ENCODE results near the gene MFSD6. TPM values are rescaled to one million over a fixed set of nuclear protein-coding genes. Genes with fewer than 3 reads are reported as not detected.
A peak's percentile ranks its signal among the peaks of the same experiment; 100 is the strongest.
"Not testable (repeated sequence)": the region's sequence is repeated elsewhere in the genome, so short reads cannot be mapped to it uniquely, and the experiment has no call there.

MFSD6 gene
- total RNA-seq, 4 donors from 2014 or later: 87.1 to 96.6 (median 92.4) TPM

DNA sequence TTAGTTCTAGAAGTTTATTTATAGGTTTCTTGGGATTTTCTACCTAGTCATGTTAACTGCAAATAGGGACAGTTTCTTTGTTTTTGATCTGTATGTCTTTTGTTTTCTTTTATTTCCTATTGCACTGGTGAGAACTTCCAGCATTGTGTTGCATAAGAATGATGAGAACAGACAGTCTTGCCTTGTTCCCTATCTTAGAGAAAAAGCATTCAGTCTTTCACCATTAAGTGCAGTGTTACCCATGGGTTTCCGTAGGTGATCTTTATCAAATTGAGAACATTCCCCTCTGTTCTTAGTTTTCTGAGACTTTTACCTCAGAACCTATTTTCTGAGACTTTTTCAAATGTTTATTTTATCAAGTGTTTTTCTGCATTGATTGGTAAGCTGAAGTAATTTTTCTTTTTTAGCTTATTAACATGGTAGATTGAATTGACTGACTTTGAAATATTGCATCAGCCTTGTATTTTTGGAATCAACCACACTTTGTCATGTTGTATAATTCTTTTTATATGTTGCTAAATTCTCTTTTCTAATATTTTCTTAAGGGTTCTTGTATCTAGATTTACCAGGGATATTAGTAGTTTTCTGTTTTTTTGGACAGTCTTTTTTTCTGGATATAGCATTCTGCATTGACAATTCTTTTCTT lies 17.2 kb downstream of the MFSD6 start:
- Histone ChIP-seq H3K27ac (no peak overlapping the region), H3K36me3 (peaks cover 0 to 18% (median 0%) of the 10 kb centered on the region in 3 donors), H3K9me3 (peaks cover 0 to 9% (median 0%) of the 10 kb centered on the region in 4 donors), H3K4me1 (peaks cover 0 to 13% (median 0%) of the 10 kb centered on the region in 4 donors), H3K27me3 (no peaks in the 10 kb centered on the region), H3K4me3 (no peak overlapping the region)
- 80 to 87% methylated on average over 1 of the region's 1 CpG for WGBS, 2 donors
- TF ChIP-seq EP300 (IDR thresholded peaks at IDR 0.05) (no peak), POLR2A (IDR thresholded peaks at IDR 0.05) (no peak)
- TF ChIP-seq, protein P1, sequence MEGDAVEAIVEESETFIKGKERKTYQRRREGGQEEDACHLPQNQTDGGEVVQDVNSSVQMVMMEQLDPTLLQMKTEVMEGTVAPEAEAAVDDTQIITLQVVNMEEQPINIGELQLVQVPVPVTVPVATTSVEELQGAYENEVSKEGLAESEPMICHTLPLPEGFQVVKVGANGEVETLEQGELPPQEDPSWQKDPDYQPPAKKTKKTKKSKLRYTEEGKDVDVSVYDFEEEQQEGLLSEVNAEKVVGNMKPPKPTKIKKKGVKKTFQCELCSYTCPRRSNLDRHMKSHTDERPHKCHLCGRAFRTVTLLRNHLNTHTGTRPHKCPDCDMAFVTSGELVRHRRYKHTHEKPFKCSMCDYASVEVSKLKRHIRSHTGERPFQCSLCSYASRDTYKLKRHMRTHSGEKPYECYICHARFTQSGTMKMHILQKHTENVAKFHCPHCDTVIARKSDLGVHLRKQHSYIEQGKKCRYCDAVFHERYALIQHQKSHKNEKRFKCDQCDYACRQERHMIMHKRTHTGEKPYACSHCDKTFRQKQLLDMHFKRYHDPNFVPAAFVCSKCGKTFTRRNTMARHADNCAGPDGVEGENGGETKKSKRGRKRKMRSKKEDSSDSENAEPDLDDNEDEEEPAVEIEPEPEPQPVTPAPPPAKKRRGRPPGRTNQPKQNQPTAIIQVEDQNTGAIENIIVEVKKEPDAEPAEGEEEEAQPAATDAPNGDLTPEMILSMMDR (IDR thresholded peaks at IDR 0.05): no peak
- DNase-seq (ENCODE audit: low spot score in 2 of 2): no peak

DNA sequence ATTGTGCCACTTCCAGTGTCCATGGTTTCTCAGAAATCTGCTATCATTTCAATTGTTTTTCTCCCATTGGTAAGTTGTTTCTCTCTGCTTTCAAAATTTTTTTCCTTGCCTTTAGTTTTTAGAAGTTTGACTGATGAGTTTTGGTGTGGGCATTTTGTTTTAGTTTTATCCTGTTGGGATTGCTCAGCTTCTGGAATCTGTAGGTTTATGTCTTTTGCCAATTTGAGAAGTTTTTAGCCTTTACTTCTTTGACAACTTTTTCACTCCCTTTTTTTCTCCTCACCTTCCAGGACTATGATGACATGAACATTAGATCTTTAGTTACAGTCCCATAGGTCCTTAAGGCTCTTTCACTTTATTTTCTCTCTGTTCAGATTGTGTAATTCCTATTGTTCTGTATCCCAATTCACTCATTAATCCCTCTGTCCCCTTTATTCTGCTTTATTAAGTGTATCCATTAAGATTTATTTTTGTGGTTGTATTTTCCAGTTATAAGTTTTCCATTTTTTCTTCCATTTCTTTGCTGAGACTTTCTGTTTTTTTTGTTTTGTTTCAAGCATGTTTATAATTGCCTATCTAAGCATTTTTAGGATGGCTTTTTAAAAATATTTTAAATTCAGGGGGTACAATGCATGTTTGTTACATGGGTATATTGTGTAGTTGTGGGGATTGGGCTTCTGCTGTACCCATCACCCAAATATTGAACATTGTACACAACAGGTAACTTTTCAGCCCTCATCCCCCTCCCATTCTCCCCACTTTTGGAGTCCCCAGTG lies 17.9 kb downstream of the MFSD6 start:
- Histone ChIP-seq H3K36me3 (peaks cover 0 to 18% (median 0%) of the 10 kb centered on the region in 3 donors), H3K4me1 (peaks cover 0 to 13% (median 0%) of the 10 kb centered on the region in 4 donors), H3K4me3 (no peak overlapping the region), H3K9me3 (peaks cover 0 to 9% (median 0%) of the 10 kb centered on the region in 4 donors), H3K27me3 (no peaks in the 10 kb centered on the region), H3K27ac (no peak overlapping the region)
- TF ChIP-seq, protein P1 (IDR thresholded peaks at IDR 0.05): no peak
- DNase-seq (ENCODE audit: low spot score in 2 of 2): no peak

DNA sequence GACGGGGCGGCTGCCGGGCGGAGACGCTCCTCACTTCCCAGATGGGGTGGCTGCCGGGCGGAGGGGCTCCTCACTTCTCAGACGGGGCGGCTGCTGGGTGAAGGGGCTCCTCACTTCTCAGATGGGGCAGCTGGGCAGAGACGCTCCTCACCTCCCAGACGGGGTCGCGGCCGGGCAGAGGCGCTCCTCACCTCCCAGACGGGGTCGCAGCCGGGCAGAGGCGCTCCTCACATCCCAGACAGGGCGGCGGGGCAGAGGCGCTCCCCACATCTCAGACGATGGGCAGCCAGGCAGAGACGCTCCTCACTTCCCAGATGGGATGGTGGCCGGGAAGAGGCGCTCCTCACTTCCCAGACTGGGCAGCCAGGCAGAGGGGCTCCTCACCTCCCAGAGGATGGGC lies 22.7 kb downstream of the MFSD6 start:
- not testable (repeated sequence) for H3K4me3 ChIP-seq; H3K27me3 ChIP-seq; DNase-seq (ENCODE audit: low spot score in 2 of 2); H3K9me3 ChIP-seq
- peaks cover 0 to 25% (median 15%) of the 10 kb centered on the region in 4 donors for H3K4me1 ChIP-seq
- 85 to 91% methylated on average over 11 to 14 of the region's 26 CpGs for WGBS, 2 donors
- peaks cover 0 to 19% (median 5%) of the 10 kb centered on the region in 3 donors for H3K36me3 ChIP-seq
- peak overlapping the region in 1 of 4 donors; percentile 20 for H3K27ac ChIP-seq

DNA sequence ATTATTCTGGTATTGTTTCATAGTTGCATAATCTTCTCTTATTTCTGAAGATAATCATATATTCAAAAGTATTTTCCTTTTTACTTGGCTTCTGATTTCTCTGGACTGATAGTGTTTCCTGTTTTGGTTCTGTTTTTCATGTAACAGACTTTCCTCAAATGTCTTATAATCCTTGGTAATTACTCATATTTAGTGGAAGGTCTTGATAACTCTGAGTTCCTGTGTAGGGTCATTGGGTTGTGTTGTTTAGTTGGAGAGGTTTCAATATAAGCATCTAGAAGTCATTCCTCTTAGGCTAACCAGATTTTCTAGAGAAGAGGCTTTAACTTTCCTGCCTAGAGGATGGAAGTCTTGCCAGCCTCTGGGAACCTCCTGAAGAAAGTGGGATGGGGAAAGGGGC lies 23.8 kb downstream of the MFSD6 start:
- H3K4me1 ChIP-seq: peaks cover 0 to 26% (median 15%) of the 10 kb centered on the region in 4 donors
- H3K27ac ChIP-seq: peak overlapping the region in 3 of 4 donors; percentile 32 to 71 (median 60)
- no peaks in the 10 kb centered on the region for H3K27me3 ChIP-seq
- H3K9me3 ChIP-seq: peaks cover 0 to under 1% (median 0%) of the 10 kb centered on the region in 4 donors
- no peak for TF ChIP-seq POLR2A (IDR thresholded peaks at IDR 0.05)
- TF ChIP-seq EP300 (IDR thresholded peaks at IDR 0.05): no peak
- TF ChIP-seq, protein P1 (IDR thresholded peaks at IDR 0.05): no peak
- DNase-seq (ENCODE audit: low spot score in 2 of 2): no peak
- H3K4me3 ChIP-seq: no peak overlapping the region
- H3K36me3 ChIP-seq: peaks cover 0 to 22% (median 5%) of the 10 kb centered on the region in 3 donors

DNA sequence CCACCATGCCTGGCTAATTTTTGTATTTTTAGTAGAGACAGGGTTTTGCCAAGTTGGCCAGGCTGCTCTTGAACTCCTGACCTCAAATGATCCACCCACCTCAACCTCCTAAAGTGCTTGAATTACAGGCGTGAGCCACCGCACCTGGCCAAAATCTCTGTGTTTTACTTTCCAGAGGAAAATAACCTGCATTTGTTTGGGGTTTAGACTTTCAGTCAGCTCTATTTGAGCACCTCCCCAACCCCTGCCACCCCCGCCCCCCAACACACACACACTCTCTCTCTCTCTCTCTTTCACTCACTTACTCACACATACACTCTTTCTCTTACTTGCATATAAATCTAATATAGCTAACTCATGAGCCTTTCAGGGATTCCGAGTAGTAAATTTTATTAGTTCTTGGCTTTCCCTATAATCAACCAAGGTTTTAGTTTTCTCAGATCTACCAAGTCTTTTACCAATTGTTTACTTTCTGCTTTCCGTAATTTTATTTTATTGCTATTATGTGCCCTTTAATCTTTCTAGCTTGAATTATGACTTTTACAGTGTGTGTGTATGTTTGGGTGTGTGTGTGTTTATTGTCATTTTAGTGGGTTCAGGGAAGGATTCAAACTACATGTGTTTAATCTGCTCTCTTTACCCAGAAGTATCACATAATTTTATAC lies 24.5 kb downstream of the MFSD6 start:
- Histone ChIP-seq H3K4me3 (no peak overlapping the region), H3K36me3 (peaks cover 0 to 22% (median 5%) of the 10 kb centered on the region in 3 donors), H3K9me3 (no peaks in the 10 kb centered on the region), H3K27ac (peak overlapping the region in 3 of 4 donors; percentile 32 to 71 (median 60)), H3K4me1 (peaks cover 0 to 26% (median 15%) of the 10 kb centered on the region in 4 donors), H3K27me3 (no peaks in the 10 kb centered on the region)
- 68 to 74% methylated on average over 5 of the region's 5 CpGs for WGBS, 2 donors
- no peak for DNase-seq (ENCODE audit: low spot score in 2 of 2)
- TF ChIP-seq POLR2A (IDR thresholded peaks at IDR 0.05): no peak
- TF ChIP-seq, protein P1 (IDR thresholded peaks at IDR 0.05): no peak
- no peak for TF ChIP-seq EP300 (IDR thresholded peaks at IDR 0.05)
